Stimulated activated CD8-positive, alpha-beta memory T cell treated with anti-CD3 and anti-CD28 coated beads, Interleukin-12 subunit alpha, Interleukin-12 subunit beta, amount 100 ng/mL, for 1 hour (primary cell): Measurements from ENCODE around the gene NAA10.

Source experiments
- DNase-seq: peaks from one replicate; pipeline ENCODE4 v3.0.0-alpha.2; 2020; ENCODE audit warnings: low read depth

Gene NAA10

DNA sequence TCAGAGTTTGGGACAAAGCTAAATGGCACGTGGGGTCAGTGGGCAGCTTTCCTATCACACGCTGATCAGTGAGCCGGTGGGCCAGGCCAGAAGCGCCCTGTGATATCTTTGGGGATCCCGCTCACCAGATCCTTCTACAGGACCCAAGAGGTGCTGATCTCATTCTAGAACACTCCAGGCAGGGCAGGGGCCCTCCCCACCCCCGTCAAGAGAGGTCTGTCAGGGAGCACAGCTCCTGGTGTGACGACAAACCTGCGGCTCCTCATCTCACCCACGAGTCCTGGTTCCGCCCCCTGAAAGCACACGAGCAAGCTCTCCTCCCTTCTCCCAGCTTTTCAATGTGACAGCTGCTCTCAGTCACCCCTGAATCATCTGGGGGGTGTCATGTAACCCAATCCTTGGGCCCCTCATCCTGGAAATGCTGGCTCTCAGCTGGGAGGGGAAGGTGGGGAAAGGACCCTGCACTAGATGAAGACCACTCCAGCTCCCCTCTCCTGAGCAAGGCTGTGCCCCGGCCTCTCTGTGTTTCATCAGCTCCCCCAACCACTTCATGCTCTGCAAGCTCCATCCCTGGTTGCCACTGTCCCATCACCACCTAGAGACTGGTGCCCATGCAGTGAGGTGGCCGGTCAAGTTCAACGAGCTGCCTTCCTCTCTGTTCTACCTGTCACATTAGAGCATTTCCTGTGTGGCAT lies 32.2 kb upstream of the NAA10 start:
- no peak for DNase-seq

DNA sequence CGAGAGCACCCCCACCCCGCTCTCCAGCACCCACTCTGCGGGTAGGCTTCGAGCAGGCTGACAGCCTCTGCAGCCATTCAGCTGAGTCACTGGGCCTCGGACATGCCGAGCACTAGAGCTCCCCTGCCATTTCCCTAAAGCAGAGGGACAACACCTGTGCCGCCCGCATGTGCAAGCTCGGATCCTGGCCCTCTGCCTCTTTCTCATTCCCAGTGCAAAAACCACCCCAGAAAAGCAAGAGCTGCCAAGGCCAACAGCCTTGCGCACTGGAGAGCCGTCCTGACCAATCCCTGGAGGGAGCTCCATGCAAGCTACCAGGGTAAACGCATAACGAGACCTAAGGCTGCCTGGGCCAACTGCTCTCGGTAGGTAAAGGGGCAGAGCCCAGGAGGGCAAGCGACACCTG lies 31.4 kb upstream of the NAA10 start:
- no peak for DNase-seq

DNA sequence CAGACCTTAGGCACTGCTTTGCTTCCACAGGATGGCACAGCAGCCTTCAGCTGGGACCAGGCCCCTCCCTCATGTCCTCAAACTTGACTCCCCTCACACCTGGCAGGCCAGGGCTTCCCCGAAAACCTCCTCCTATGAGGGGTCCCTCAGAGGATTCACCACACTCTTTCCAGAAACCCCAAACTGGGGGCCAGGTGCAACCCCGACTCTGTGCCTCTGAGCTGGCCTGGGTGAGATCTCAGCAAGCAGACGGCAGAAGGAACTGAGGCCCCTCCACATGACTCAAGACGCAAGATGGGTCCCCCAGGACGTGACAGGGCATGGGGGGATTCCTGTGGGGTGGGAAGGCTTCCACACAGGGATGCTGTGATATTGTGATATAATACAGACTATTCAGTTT lies 30.6 kb upstream of the NAA10 start:
- no peak for DNase-seq

DNA sequence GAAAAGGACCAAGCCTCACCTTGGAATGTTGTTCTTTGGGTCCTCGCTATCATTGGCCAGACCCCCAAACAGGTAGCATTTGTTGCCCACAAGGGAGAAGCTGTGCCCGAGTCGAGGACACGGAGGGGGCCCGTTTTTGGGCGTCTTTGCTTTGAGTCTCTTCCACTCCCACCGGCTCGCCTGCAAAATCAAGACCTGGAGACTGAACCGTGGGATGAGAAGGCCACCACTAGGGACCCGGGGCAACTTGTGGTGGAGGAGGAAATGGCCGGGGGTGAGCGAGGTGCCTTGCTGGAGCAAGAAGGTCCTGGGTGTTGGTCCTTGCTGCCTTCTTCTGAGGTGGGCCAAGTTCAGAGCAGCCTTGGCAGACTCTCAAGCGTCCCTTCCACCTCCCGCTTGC lies 29.3 kb upstream of the NAA10 start:
- no peak for DNase-seq

DNA sequence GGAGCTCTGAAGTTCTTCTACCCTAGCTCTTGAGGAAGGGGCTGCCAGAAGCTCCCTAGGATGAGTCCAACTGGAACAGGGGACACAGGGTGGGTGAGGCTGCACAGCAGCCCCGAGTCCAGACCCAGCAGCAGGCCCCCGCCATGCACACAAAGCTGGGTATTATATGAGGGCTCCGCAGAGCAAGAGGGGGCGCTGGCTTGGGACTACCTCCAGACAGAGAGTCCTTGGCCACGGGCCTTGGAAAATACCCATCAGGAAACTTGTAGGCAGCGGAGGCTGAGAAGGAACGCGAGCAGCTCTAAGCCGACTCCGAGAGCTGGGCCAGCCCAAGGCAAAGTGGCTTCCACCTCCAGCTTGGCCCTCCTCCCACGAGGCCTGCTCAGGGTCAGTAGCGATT lies 28.7 kb upstream of the NAA10 start:
- DNase-seq = no peak

DNA sequence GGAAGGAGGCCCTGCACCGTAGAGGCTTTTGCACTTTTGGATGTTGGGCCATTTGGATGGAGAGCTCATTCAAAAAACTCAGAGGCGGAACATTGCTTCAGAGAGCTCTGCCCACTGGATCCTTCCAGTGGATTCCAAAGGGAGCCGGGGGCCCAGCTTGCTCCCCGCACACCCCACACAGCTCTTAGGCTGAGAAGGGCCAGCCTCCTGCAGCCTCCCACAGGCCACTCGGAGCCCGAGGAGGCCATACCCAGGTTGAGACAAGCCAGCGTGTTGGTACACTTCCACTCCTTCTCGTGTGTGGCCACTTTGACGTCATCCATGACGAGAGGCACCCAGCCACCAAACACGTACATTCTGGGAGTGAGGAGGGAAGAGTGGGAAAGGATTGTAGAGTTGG lies 26.5 kb upstream of the NAA10 start:
- no peak for DNase-seq

DNA sequence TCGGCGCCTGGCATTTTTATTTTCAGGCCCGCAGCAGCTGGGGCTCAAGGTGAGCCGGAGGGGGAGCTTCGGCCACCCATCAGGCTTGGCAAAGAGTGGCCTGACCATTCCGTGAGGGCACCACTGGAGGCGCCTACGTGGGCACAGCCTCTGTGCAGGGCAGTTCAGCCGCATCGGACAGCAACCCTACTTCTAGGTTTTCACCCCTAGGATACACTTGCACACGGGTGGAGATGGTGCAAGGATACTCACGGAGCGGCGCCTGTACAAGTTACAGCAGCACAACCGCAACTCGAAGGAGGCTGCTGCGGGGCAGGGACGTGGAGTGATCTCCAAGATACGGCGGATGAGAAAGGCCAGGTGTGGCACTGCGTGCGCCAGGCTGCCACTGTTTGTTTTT lies 25.9 kb upstream of the NAA10 start:
- no peak for DNase-seq

DNA sequence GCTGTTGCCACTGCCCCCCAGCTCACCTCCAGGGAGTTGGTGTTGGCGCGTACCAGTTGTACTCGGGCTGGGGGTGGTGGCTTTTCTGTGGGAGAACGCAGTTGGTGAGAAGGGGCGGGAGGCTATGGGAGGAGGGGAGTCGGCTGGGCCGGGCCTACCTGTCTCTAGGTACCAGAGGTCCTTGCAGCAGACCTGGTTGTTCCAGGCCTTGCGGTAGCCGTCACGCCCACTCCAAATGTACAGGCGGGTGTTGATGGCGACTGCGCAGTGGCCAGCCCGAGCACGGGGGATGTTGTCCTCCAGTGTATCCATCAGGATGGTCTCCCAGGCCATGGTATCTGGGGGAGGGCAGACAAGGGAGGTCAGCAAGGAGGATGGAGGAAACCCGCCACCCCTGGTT lies 25.2 kb upstream of the NAA10 start:
- no peak for DNase-seq

DNA sequence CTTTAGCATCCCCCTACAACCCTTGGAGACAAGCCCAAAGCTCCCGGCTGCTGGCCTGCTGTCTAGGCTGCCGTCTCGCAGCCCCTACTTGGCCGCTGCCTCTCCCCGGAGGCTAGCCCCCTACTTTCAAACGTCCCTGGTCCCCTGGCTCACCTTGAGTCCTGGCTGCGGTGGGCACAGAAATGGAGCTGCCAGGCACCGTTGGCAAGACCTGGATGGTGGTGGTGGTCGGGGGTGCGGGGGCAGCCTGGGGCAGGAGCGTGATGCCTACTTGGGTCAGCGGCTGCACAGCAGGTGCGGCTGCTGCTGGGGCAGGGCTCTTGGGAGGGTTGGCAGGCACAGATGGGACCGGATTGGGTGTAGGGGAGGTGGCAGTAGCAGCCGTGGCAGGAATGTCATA lies 24.8 kb upstream of the NAA10 start:
- DNase-seq = no peak

DNA sequence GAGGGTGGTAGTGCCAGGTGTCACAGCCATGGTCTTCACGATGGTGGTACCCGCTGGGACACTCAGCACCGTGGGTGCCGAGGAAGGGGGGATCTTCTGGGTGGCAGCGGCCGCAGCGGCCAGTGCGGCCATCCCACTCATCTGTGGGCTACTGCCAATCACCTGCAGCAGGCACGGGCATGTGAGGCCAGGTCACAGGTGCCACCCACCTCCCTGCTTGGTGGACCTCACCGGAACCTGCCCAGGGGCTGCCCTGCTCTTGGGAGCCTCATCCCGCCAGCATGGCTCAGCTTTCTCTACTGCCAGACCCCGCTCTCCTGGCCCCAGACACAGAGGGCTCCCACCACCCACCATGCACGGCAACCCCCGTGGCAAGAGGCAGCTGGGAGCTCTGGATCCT lies 23.8 kb upstream of the NAA10 start:
- DNase-seq = no peak

DNA sequence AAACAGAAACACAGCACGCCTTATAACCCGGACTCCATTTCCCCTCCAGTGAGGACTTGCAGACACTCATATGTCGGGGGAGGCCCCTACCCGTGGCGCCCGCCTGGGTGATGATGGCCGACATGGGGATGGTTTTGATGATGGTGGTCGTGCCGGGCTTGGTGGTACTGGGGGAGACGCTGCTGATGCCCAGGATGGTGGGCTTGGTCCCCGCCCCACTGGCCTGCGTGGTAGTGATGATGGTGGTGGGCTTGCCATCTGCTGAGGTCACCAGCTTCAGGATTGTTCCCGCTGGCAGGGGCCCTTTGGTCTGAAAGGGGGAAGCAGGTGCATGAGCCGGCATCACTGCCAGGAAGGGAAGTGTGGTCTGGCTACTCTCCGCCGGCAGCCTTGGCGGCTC lies 22.4 kb upstream of the NAA10 start:
- no peak for DNase-seq

DNA sequence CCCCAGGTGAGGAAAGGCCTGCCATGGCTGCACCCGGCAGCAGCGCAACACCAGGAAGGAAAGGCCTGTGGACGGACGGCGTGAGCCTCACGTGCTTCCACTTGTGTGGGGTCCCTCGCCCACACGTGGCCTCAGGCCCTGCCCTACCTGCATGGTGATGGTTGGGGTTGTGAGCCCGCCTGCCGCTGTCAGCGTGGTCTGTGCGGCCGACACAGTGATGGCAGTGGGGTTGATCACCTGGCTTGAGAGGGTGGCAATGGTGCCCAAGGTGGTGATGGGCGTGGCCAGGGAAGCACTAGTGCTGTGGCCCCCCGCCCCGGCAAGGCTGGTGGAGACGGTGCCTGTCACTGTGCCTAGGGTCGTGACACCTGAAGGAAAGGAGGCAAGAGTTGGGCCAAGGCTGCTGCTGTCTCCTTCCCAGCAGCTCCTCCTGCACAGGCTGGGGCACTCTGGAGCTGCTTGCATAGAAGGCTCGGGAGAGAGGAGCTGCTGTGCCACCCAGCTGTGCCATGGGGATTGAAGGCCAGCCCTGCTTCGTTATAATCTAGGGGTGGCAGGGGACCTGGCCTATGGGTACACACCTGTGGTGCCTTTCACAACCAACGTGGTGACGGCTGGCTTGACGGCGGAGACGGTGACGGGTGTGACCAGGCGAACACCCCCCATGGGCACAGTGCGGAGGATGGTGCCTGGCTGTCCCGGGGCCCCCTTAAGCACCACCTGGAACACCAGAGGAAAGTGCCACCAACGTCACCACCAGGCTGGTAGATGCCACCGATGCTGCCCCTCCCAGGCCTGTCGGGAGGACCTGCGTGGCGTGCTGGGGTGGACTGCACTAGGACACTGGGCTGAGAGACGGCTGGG lies 21.4 kb upstream of the NAA10 start:
- no peak for DNase-seq

DNA sequence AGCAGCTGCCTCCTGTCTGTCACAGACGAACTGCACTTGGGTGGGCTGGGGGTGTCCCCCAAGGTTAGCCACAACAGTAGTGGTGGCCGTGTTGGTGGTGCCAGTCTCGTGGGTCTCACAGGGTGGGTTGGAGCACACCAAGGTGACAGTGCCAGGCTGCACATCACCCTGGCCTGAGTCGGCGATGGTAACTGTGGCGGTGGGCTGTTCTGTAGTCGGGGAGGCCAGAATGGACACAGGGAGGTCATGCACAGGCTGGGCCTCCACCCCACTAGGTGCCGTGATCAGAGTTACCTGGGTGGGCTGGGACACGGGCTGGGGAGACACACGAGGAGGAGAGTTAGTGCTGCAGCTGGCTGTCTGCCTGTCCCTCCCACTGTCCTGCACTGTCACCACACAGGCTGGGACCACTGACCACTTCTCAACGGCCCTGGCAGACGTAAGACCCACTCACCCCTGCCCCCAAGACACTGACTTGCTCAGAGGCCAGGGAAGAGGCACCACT lies 20.4 kb upstream of the NAA10 start:
- DNase-seq = no peak

DNA sequence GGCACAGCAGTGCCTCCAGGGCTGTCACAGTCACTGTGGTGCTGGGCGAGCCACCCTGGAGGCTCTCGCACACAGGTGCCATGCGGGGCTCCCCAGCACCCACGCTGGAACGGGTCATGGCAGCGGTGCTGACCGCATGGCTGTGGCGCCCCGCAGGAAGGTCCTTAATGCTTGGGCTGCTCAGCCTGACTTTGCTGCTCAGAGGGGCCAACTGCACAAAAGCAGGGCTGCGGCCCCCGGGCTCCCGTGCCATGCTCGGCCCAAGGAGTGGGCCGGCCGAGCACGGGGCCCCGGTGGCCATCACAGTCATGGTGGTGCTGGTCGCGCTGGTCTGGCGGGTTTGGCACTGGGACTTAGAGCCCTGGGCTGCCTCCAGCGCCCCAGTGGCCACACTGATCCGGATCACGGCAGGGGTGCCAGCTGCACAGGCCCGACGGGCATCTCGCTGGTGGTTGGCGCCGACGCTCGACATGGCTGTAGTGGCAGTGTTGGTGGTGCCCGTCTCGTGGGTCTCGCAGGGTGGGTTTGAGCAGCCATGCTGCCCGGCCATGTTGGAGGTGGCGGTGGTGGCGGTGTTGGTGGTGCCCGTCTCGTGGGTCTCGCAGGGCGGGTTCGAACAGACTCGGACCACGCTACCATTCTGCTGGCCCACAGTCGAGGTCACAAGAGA lies 19.9 kb upstream of the NAA10 start:
- DNase-seq = no peak

DNA sequence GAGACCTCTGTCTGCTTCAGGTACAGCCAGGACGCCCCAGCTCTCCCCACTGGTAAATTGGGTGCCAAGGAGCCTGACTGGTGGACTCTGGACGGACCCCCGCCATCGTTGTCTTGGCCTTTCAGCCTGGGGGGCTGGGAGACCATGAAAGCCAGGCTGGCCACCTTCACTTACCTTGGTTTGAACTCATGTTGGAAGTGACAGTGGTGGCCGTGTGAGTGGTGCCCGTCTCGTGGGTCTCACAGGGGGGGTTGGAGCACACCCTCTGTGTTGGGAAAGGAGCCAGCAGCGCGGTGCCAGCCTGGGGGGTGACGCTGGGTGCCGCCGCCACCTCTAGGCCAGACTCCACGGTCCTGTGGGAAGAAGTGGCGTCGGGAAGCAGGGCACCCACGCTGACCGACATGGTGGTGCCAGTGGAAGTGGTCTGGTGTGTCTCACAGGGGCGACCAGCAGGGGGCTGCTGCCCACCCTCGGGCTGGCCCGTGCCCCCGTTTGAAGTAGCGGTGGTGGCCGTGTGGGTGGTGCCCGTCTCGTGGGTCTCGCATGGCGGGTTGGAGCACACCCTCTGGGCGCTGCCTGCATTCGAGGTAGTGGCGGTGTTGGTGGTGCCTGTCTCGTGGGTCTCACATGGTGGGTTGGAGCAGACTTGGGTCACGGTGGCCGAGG lies 19.2 kb upstream of the NAA10 start:
- DNase-seq = no peak

DNA sequence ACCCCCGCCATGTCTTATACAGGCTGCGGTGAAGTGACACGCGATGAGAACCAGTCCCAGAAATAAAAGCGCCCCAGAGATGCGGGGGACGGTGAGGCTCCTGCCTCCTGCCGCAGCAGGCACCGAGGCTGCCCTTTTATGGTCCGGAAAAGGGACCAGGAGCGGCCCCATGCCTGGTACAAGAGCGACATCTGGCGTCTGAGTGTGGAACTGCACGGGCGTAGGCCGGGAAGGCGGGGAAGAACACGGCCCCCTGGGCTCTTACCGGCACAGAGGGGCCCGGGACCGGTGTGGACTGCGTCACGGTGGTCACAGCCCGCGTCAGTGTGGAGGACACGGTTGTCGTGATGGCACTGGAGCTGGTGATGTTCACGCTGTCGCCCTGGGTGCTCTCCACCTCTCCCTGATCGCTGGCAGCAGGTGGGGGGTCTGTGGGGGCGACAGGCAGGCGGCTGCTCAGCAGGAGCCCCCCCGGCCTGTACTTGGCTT lies 18.5 kb upstream of the NAA10 start:
- peak; percentile 57 for DNase-seq

DNA sequence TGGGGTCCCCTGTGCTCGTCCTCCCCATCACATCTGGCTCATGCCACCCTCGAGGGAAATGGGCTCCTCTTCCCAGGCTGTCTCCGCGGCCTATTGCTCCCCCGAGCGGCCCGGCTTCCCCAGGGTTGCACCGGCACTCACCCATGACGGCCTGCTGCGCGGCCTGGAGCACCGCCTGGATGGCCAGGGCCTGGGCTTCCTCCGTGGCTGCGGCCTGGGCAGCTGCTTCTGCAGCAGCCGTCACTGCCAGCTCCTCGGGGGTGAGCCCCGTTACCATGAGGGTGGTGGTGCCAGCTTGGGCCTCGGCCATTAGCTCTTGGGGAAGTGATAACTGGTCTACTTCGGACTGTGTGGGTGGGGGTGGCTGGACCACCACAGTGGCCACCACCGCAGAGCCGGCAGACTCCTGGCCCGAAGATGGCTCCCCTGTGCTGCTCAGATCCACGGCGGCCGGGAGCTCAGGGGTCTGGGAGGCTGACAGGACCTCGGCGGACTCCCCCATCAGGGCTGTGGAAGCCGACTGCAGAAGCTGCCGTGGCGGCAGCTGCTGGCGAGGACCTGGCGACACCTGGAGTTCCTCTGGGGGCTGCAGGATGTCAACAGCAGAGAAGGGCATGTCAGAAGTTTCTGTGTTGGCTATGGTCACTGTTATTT lies 17.7 kb upstream of the NAA10 start:
- DNase-seq = no peak

DNA sequence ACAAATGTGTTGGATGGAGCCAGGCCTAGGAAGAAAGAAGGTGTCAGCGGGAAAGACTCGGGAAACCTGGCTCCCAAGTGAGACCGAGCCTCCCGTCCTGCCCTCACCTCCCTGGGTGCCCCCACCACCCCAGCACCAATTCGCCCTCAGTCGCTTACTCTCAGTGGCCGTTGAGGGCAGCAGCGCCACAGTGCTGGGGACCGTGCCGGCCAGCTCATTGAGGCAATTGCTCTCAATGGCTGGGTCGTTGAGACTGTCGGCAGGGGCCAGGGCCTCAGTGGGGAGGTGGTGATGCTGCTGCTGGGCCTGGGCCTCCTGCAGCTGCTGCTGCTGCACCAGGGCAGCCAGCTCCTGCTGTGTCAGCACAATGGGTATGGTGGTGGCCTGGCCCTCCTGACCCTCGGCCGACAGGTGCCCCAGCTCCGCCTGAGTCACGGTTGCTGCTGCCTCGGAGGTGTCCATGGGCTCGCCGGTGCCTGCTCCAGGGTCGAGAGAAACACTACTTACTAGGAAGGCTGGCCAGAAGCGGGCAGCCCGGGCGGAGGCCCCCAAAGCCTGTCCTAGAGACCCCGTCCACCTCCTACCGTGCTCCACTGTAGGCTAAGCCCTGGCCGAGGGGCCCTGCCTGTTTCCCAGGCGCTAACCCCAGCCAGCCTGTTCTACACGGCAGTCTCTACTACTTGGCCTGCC lies 17.0 kb upstream of the NAA10 start:
- DNase-seq = no peak

DNA sequence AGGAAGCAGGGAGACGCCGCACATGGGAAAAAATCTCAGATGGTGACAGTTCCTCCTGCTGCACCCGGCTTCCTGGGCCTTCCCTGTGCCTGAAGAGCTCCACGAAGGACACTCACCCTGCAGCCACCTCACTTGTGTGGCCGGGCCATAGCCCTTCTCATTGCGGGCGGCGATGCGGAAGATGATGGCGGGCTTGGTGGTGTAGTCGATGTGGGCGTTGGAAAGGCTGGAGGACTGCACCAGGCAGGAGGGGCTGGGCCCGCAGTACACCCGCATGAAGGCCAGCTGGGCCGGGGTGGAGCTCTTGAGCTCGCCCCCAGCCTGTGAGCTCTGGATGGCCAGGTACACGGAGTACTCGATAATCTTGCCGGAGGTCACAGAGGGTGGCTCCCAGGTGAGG lies 15.3 kb upstream of the NAA10 start:
- DNase-seq = no peak

DNA sequence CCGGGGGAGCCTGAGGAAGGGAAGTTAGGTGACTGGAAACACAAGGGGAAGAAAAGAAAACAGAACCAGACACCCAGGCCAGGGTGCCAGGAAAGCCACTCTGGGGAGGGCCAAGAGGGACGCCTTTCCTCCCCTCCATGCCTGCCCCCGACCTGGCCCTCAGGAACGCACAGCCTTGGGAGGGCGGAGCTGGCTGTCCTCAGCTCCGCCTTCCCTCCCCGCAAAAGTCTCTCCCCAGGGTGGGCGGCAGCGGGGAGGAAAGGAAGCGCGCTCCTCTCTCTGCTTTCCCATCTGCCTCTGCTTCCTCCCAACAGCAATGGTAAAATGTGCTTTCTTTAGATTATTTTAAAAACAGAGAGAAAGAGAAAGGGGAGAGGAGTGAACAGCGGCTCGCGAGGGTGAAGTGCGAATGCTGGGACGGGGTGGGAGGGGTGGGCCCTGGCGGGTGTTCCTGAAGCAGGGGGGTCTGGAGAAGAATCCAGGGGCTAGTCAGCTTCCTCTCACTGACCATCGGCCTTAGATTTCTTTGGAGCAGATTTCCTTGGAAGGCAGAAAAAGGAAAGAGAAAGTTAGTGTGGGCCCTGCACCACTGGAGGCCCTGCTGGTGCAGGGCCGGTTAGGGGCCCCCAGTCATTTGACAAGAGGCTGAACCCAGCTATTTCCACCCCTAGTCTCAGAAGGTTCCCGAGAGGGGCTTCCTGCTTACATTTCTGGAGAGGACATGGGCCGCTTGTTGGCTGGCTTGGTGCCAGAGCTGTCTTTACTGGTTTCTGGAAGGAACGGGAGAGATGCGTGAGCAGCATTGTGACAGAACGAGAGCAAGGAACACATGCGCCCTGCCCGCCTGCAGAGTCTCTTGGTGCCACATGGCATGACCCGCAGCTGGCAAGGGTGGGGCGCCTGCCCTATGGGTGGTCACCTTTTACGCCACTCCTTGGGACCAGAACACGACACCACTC lies 14.3 kb upstream of the NAA10 start:
- no peak for DNase-seq
